DOHH2 (cell line): ENCODE results near the gene CYB5D1.

ENCODE experiments used
- EZH2phosphoT487 ChIP-seq: fragments of 200-600 bp; sonication (generic); IDR thresholded peaks from 2 replicates; pipeline ENCODE4 v1.6.1; 2017; ENCODE audit warnings: borderline replicate concordance, mild to moderate bottlenecking, antibody characterized with exemption, low read length, moderate library complexity, mixed read lengths
- TF ChIP-seq, protein P1 (sequence below): fragments of 200-600 bp; sonication (generic); IDR thresholded peaks from one replicate; pipeline ENCODE4 v1.5.1; 2014; ENCODE audit warnings: antibody characterized with exemption, mild to moderate bottlenecking, low read depth, low read length; ENCODE audit not compliant: poor library complexity, severe bottlenecking

DNA sequence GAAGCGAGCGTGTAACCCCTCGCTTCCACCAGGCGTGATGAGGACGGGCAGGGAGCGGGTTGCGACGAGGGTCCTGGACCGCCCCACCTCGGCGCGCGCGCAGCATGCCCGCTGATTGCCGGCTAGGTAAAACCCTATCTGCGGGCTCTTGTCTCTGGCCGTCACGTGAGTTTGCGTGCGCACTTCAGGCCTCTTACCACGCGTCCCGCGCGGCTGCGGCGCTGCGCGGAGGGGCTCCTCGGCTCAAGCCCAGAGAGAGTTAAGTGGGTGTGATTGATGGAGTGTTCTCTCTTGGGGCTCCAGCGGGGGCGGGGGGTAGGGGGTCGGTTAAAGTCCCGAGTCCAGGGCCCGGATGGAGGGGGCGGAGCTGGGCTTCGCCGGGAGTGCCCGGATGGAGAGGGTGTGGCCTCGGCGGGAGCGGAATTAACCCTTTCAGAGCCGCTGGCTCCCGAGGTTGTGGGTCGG is 15.9 kb upstream of the CYB5D1 start:
- TF ChIP-seq, protein P1, sequence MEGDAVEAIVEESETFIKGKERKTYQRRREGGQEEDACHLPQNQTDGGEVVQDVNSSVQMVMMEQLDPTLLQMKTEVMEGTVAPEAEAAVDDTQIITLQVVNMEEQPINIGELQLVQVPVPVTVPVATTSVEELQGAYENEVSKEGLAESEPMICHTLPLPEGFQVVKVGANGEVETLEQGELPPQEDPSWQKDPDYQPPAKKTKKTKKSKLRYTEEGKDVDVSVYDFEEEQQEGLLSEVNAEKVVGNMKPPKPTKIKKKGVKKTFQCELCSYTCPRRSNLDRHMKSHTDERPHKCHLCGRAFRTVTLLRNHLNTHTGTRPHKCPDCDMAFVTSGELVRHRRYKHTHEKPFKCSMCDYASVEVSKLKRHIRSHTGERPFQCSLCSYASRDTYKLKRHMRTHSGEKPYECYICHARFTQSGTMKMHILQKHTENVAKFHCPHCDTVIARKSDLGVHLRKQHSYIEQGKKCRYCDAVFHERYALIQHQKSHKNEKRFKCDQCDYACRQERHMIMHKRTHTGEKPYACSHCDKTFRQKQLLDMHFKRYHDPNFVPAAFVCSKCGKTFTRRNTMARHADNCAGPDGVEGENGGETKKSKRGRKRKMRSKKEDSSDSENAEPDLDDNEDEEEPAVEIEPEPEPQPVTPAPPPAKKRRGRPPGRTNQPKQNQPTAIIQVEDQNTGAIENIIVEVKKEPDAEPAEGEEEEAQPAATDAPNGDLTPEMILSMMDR, result no peak
- no peak for TF ChIP-seq EZH2phosphoT487
